DMS 273 (cell line): ENCODE results near the gene NAV2.

ENCODE experiments used
- DNase-seq: peaks from one replicate; lab custom pipeline; 2025; ENCODE audit not compliant: unreplicated experiment; lab: John Stamatoyannopoulos, UW

The NAV2 gene

GRCh38 chr11:19853016-19853415, 140.4 kb downstream of the NAV2 start:
- peak; percentile 33 for DNase-seq

GRCh38 chr11:19853920-19854319, 141.3 kb downstream of the NAV2 start:
- DNase-seq = peak; percentile 53

DNA sequence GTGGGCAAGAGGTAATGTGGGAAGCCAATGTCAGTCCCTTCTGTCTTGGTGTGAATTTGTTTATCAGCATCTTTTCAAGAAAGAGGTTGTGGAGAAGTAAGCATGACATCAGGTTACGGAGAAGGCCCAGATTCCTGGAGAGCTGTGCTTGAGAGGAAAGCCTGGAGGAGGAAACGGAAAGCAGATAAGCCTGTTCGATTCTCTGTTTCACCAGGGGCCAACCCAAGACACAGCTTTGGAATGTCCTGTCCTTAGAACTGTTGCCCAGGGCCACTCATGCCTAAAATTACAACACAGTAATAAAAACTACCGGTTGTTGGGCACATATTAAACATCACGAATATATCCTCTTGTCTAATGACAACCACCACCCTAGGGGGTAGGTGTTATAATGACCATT, 148.5 kb downstream of the NAV2 start:
- no peak for DNase-seq

- DNase-seq = no peak
These were observed 149.5 kb downstream of the NAV2 start for GRCh38 chr11:19862091-19862490.

DNA sequence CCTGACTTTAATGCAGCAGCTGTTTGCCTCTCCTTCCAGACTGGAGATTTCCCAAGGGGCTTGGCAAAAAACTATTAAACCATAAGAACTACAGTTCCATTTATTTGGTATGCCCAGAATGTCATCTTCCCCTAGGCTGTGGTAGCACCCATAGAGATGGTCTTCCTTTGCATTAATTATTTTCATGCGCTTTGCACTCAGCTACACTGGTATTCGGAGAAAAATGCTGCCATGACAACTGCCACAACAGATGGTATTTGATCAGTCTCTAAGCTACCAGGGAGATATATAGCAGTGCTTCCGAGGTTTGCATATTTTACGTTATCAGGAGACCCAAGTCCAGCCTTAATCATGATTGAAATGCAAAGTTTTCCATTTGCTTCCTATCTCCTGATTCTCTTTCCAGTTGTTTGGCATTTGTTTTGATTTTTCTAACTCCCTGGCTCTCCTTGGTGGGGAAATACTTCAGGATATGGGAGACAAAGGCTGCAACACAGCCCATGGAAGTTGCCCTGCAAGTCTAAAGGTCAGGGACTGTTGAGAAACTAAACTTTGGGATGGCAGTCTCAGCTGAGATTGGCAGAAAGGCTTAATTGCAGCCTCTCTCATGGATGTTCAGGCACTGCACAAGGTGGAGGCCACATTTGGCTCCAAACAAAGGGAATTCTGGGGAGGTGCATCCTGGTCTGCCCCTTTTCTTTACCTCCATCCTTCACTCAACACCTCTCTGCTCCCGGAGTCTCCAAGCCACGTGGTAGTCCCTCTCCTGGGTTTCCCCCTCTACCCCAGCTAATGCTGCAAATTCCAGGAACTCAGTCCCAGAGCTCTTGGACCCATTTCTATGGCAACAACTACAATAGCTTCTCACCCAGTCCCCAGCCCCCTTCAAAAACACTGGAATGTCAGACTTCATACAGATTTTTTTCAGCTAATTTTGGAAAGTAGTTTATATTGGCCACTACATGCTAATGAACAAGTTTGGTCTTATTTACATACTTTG, 151.8 kb downstream of the NAV2 start:
- DNase-seq = peak; percentile 70

DNA sequence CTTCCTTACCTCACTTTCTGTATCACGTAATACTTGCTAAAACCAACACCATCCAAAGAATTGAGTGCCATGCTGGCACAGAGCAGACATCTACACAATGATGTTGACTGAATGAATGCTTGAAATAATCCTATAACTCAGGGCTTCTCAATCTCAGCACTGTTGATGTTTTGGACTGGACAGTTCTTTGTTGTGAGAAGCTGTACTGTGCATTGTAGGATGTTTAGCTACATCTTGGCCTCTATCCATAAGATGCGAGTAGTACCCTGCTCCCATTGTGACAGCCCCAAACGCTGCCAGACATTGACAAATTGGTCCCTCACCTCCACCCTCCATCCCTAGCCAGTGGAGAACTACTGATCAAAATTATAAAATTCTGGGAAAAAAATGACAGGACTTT, 153.4 kb downstream of the NAV2 start:
- no peak for DNase-seq

GRCh38 chr11:19866521-19866920, 153.9 kb downstream of the NAV2 start:
- DNase-seq = no peak

GRCh38 chr11:19867064-19867463, 154.4 kb downstream of the NAV2 start:
- peak; percentile 19 for DNase-seq

DNA sequence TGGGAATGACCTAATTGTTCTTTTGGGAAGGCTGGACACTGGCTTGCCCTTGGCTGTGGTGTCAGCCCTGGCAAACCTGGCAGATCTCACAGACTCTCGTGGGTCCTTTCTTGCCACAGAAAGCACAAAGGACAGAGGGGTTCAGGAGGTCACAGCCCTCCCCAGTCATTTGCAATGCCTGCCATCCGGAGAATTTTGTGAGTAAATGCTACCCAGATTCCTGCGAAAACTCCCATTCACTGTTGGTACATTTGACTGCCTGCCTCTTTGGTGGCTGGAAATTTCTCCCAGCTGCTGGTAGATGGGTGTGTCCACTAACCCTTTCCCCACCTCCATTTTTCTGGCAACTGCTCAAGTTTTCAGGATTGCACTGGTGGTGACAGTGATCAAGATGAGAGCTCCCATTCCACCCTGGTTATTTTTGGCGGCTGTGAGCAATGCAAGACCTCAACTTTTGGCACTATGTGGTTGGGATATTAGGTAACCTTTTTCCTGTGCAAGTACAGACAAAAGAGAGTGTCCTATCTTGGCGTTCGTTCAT, 155.7 kb downstream of the NAV2 start:
- peak; percentile 59 for DNase-seq

- DNase-seq = no peak
These were observed 156.2 kb downstream of the NAV2 start for GRCh38 chr11:19868871-19869270.

- DNase-seq = no peak
These were observed 156.8 kb downstream of the NAV2 start for GRCh38 chr11:19869466-19869865.

GRCh38 chr11:19869946-19870589, 157.4 kb downstream of the NAV2 start:
- DNase-seq = no peak

GRCh38 chr11:19871531-19871930, 158.9 kb downstream of the NAV2 start:
- no peak for DNase-seq

- DNase-seq = peak; percentile 68
These were observed 160.0 kb downstream of the NAV2 start for GRCh38 chr11:19872512-19873145.

- DNase-seq = no peak
These were observed 161.1 kb downstream of the NAV2 start for GRCh38 chr11:19873730-19874129.

GRCh38 chr11:19874266-19874665, 161.6 kb downstream of the NAV2 start:
- DNase-seq = no peak

DNA sequence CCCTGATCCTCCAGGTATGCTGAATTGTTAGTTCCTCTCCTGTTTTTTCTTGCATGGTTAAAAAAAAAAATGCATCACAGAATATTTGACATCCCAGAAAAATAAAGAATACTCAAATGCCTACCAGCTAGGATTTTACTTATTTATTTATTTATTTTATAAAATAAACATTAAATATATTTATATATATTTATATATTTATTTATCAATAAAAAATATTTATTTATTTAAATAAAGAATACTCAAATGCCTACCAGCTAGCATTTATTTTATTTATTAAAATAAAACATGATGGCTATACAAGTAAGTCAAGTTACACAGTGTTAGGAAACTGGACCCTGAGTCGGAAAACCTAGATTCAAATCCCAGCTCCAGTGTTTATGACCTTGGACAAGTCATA, 164.1 kb downstream of the NAV2 start:
- DNase-seq = no peak

- no peak for DNase-seq
These were observed 165.9 kb downstream of the NAV2 start for GRCh38 chr11:19878520-19878919.

GRCh38 chr11:19879307-19880087, 166.9 kb downstream of the NAV2 start:
- no peak for DNase-seq

DNA sequence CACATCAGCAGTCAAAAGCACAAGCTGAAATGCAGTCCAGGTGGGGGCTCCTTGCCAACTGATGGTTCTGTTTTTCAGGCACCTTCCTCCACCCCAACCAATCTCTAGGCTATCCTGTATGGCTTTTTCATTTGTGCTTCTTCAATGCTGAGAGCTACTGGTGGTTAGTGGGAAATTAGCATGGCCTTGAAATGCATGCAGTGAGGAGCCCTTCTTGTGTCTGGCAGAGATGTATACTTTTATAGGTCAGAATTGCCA, 167.4 kb downstream of the NAV2 start:
- DNase-seq = no peak

- no peak for DNase-seq
These were observed 168.5 kb downstream of the NAV2 start for GRCh38 chr11:19881177-19881576.
